Measurements from ENCODE around the gene ZAP70. TPM values are rescaled to one million over a fixed set of nuclear protein-coding genes. Genes with fewer than 3 reads are reported as not detected.

The ZAP70 gene
- total and polyA plus RNA-seq, 10 of the 15 experiments (the other 5 are each of a cell fraction or from before 2014, with no cell fraction given) = 0.18 to 2.9 (median 1.2) TPM; not detected in 1

- TF ChIP-seq IKZF1 (conservative IDR thresholded peaks at IDR 0.05) (no peak), SUPT20H (IDR thresholded peaks at IDR 0.05; ENCODE audit: borderline replicate concordance, control insufficient read depth, low read depth, low read length) (no peak)
Observed at GRCh38 chr2:97788986-97789644, 75.7 kb downstream of the ZAP70 start (continued).

Small RNA genes lying within 50 kb of the gene (small RNA-seq; reads per million reads assigned to genes)
- 0.12 reads per million for gene RNU4-8P

Other genes with a start within 250 kb of the ZAP70 start
- gene ANKRD36B, start 123.7 kb upstream of the ZAP70 start, total RNA-seq (2014; rRNA removed) = 15.4 and 20.7 TPM in 2 replicates
- gene ANKRD36B, start 123.7 kb upstream of the ZAP70 start, total RNA-seq (2014; rRNA removed; fragmentation: Illumina TruSeq; extraction: Trizol) = 21.4 and 21.8 TPM in 2 replicates
- gene ANKRD36B, start 123.7 kb upstream of the ZAP70 start, total RNA-seq (2021) = 12.9 and 13.3 TPM in 2 replicates
- 12.9 and 15.9 TPM in 2 replicates for gene ANKRD36B, start 123.7 kb upstream of the ZAP70 start, polyA plus RNA-seq (2011; rRNA removed)
- 11.9 and 15.6 TPM in 2 replicates for gene ANKRD36B, start 123.7 kb upstream of the ZAP70 start, polyA plus RNA-seq (2014; fragmentation: Illumina TruSeq; extraction: Trizol)
- gene ANKRD36B, start 123.7 kb upstream of the ZAP70 start, polyA plus RNA-seq (2014; fragmentation: Nextera tagmentation; extraction: Ambion mirVana) = 10 to 100 TPM in 1 of 2 experiments, 1 to 10 TPM in 1; 6.5 to 10.7 TPM
- 10.0 and 10.9 TPM in 2 replicates for gene ANKRD36B, start 123.7 kb upstream of the ZAP70 start, polyA plus RNA-seq (2014; rRNA removed)
- gene ANKRD36B, start 123.7 kb upstream of the ZAP70 start, polyA plus RNA-seq (2016; fragmentation: Nextera tagmentation; extraction: Ambion mirVana) = 10 to 100 TPM; 15.9 to 17.5 TPM
- gene COX5B, start 67.5 kb upstream of the ZAP70 start, total RNA-seq (2014; rRNA removed) = 426 and 472 TPM in 2 replicates
- 120 and 128 TPM in 2 replicates for gene COX5B, start 67.5 kb upstream of the ZAP70 start, total RNA-seq (2014; rRNA removed; fragmentation: Illumina TruSeq; extraction: Trizol)
- gene COX5B, start 67.5 kb upstream of the ZAP70 start, total RNA-seq (2021) = 248 and 277 TPM in 2 replicates
- gene COX5B, start 67.5 kb upstream of the ZAP70 start, polyA plus RNA-seq (2011; rRNA removed) = 260 and 333 TPM in 2 replicates
- gene COX5B, start 67.5 kb upstream of the ZAP70 start, polyA plus RNA-seq (2014; fragmentation: Illumina TruSeq; extraction: Trizol) = 17.3 and 69.5 TPM in 2 replicates
- gene COX5B, start 67.5 kb upstream of the ZAP70 start, polyA plus RNA-seq (2014; fragmentation: Nextera tagmentation; extraction: Ambion mirVana) = 100 to 1,000 TPM; 150 to 392 TPM
- gene COX5B, start 67.5 kb upstream of the ZAP70 start, polyA plus RNA-seq (2014; rRNA removed) = 475 and 518 TPM in 2 replicates
- 100 to 1,000 TPM; 466 to 490 TPM for gene COX5B, start 67.5 kb upstream of the ZAP70 start, polyA plus RNA-seq (2016; fragmentation: Nextera tagmentation; extraction: Ambion mirVana)
- gene ACTR1B, start 49.5 kb upstream of the ZAP70 start, total RNA-seq (2014; rRNA removed) = 42.6 and 45.4 TPM in 2 replicates
- 29.2 and 29.3 TPM in 2 replicates for gene ACTR1B, start 49.5 kb upstream of the ZAP70 start, total RNA-seq (2014; rRNA removed; fragmentation: Illumina TruSeq; extraction: Trizol)
- gene ACTR1B, start 49.5 kb upstream of the ZAP70 start, total RNA-seq (2021) = 57.3 and 59.2 TPM in 2 replicates
- gene ACTR1B, start 49.5 kb upstream of the ZAP70 start, polyA plus RNA-seq (2011; rRNA removed) = 28.7 and 44.8 TPM in 2 replicates
- gene ACTR1B, start 49.5 kb upstream of the ZAP70 start, polyA plus RNA-seq (2014; fragmentation: Illumina TruSeq; extraction: Trizol) = 10.1 and 25.4 TPM in 2 replicates
- gene ACTR1B, start 49.5 kb upstream of the ZAP70 start, polyA plus RNA-seq (2014; fragmentation: Nextera tagmentation; extraction: Ambion mirVana) = 1 to 10 TPM; 1.3 to 5.2 TPM
- 60.5 and 62.8 TPM in 2 replicates for gene ACTR1B, start 49.5 kb upstream of the ZAP70 start, polyA plus RNA-seq (2014; rRNA removed)
- gene ACTR1B, start 49.5 kb upstream of the ZAP70 start, polyA plus RNA-seq (2016; fragmentation: Nextera tagmentation; extraction: Ambion mirVana) = 10 to 100 TPM; 44.8 to 51.5 TPM
- gene C2orf92, start 43.9 kb upstream of the ZAP70 start, total RNA-seq (2014; rRNA removed) = 3.7 and 3.8 TPM in 2 replicates
- gene C2orf92, start 43.9 kb upstream of the ZAP70 start, total RNA-seq (2014; rRNA removed; fragmentation: Illumina TruSeq; extraction: Trizol) = 3.5 and 3.6 TPM in 2 replicates
- 3.4 and 3.5 TPM in 2 replicates for gene C2orf92, start 43.9 kb upstream of the ZAP70 start, total RNA-seq (2021)
- 10.1 and 10.5 TPM in 2 replicates for gene C2orf92, start 43.9 kb upstream of the ZAP70 start, polyA plus RNA-seq (2011; rRNA removed)
- gene C2orf92, start 43.9 kb upstream of the ZAP70 start, polyA plus RNA-seq (2014; fragmentation: Illumina TruSeq; extraction: Trizol) = 3.2 and 4.1 TPM in 2 replicates
- gene C2orf92, start 43.9 kb upstream of the ZAP70 start, polyA plus RNA-seq (2014; fragmentation: Nextera tagmentation; extraction: Ambion mirVana) = under 1 TPM; 0.40 to 0.75 TPM
- 1.8 and 3.8 TPM in 2 replicates for gene C2orf92, start 43.9 kb upstream of the ZAP70 start, polyA plus RNA-seq (2014; rRNA removed)
- 1 to 10 TPM; 2.1 to 4.5 TPM for gene C2orf92, start 43.9 kb upstream of the ZAP70 start, polyA plus RNA-seq (2016; fragmentation: Nextera tagmentation; extraction: Ambion mirVana)